Measurements from ENCODE around the gene MSMB.
"Not testable (repeated sequence)": the region's sequence is repeated elsewhere in the genome, so short reads cannot be mapped to it uniquely, and the experiment has no call there.

The MSMB gene

GRCh38 chr10:46046261-46046660, at the start of gene MSMB:
Gene MSMB (minus strand): TSS chr10:46046269. CDS start chr10:46046237, 32 bp downstream.
- DNase-seq (ENCODE audit: extremely low spot score) = no peak
- POLR2A ChIA-PET = no interaction called here
- TF ChIP-seq, protein P1, sequence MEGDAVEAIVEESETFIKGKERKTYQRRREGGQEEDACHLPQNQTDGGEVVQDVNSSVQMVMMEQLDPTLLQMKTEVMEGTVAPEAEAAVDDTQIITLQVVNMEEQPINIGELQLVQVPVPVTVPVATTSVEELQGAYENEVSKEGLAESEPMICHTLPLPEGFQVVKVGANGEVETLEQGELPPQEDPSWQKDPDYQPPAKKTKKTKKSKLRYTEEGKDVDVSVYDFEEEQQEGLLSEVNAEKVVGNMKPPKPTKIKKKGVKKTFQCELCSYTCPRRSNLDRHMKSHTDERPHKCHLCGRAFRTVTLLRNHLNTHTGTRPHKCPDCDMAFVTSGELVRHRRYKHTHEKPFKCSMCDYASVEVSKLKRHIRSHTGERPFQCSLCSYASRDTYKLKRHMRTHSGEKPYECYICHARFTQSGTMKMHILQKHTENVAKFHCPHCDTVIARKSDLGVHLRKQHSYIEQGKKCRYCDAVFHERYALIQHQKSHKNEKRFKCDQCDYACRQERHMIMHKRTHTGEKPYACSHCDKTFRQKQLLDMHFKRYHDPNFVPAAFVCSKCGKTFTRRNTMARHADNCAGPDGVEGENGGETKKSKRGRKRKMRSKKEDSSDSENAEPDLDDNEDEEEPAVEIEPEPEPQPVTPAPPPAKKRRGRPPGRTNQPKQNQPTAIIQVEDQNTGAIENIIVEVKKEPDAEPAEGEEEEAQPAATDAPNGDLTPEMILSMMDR (IDR thresholded peaks at IDR 0.05; ENCODE audit: control extremely low read depth, extremely low read depth, low read depth, missing control alignments) = no peak
- CTCF ChIA-PET = interaction anchor here (0.6 to 2.1 kb wide), 2 partner anchors 8 to 17 kb away, joined by 3 to 5 read pairs; no protein-coding TSS in a partner anchor

DNA sequence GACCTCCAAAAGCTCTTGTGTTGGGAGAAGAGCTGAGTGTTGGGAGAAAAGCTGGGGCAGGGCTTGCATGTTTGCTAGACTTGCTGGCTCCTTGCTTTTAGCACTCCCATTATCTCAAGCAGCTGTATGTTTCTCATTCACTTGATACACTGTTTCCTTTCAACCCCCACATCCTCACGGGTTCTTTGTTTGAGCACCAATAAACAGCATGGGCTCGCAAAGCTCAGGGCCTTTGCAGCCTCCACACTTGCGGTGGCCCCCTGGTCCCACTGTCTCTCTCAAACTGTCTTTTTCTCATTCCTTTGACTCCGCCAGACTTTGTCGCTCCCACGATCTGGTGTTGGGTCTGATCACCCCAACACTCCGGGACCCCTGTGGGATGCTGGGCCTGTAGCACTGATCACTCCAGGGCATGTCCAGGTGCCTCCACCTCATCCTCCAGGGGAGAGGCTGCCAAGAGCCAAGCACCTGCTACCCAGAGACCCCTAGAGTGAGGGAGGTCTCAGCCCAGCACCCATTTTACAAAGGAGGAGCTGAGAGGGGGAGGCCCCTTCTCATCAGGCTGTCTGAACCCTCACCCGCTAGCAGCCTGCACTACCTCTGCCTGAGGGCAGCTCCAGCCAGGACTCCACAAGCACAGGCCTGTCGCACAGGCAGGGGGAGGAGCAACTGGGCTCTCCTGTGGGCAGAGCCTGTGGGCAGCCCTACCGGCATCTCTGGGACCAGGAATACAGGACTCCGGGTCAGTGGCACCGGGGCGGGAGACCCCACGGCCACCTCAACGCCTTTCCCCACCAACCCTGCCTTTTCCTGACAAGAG, 49.1 kb upstream of the MSMB start:
- TF ChIP-seq, protein P1 (IDR thresholded peaks at IDR 0.05; ENCODE audit: control extremely low read depth, extremely low read depth, low read depth, missing control alignments) = no peak
- ChIA-PET POLR2A (no interaction called here), CTCF (no interaction called here)
- DNase-seq (ENCODE audit: extremely low spot score) = no peak

- TF ChIP-seq, protein P1 (IDR thresholded peaks at IDR 0.05; ENCODE audit: control extremely low read depth, extremely low read depth, low read depth, missing control alignments) = no peak
- ChIA-PET CTCF (no interaction called here), POLR2A (no interaction called here)
- no peak for DNase-seq (ENCODE audit: extremely low spot score)
Measured at GRCh38 chr10:46094197-46094500, 48.1 kb upstream of the MSMB start.

DNA sequence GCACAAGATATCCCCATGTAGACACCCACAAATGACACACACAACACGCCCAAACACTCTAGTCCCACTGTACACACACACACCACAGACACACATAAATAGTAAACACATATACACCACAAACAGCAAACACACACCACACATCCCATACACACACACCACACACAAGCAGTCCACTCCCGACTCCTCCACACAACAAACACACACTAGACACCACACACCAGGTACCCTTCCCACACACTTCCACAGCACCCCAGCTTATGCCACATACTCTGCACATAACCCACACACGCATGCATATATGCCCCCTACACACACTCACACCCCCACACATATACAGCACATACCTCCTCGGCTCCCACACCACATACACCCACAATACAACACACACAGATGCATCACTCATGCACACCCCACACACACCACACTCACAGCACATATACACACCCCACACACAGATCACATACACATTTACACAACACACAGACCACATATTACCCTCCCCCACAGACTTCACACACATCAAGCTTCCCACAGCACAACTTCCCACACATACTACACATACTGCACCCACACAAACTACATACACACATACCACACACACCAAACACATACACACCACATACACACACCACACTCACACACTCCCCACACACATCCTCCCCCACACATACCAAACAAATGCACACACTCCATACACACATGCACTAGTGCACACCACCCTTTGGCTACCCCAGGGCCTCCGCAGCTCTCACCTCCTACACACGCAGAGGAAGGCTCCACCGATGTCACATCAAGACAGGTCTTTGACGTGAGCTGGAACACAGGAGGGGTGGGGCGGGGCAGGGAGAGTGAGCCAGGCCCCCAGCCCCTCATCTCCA, 47.5 kb upstream of the MSMB start:
- CTCF ChIA-PET; POLR2A ChIA-PET; DNase-seq (ENCODE audit: extremely low spot score): not testable (repeated sequence)

DNA sequence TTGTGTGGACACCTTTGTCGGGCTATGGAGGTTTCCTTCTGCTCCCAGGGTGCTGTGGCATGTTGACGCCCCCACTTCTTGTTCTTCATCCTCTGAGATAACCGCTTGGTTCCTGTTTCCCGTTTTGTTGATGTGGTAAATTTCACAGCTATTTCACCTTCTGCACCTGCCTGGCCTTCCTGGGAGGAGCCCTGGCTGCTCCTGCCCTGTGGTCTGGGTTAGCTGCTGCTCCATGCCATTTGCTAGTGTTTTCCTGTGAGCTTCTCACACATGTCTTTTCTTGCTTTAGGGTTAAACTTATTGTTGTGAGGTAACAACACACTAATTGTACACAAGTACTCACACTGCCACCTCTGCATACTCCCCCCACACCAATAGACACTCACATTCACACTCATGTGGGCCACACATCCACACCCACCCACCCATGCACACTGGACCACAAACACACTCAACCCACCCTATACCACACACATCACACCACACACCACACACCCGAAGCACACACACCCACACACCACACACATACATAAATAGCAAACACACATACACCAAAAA, 46.5 kb upstream of the MSMB start:
- POLR2A ChIA-PET = no interaction called here

GRCh38 chr10:46091828-46092523, 45.9 kb upstream of the MSMB start:
- CTCF ChIA-PET = no interaction called here
- DNase-seq (ENCODE audit: extremely low spot score) = no peak
- POLR2A ChIA-PET = no interaction called here
- TF ChIP-seq, protein P1 (IDR thresholded peaks at IDR 0.05; ENCODE audit: control extremely low read depth, extremely low read depth, low read depth, missing control alignments) = no peak

More for the DNA sequence above, 46.5 kb upstream of the MSMB start:
- CTCF ChIA-PET = no interaction called here
- TF ChIP-seq, protein P1 (IDR thresholded peaks at IDR 0.05; ENCODE audit: control extremely low read depth, extremely low read depth, low read depth, missing control alignments) = no peak
- no peak for DNase-seq (ENCODE audit: extremely low spot score)

All from GM10248 (cell line).